ENCODE measurements around the gene C1QA. TPM values are rescaled to one million over a fixed set of nuclear protein-coding genes. Genes with fewer than 3 reads are reported as not detected.

The C1QA gene
- total and polyA plus RNA-seq, 2 of the 4 experiments (the other 2 are of a cell fraction), result not detected

DNA sequence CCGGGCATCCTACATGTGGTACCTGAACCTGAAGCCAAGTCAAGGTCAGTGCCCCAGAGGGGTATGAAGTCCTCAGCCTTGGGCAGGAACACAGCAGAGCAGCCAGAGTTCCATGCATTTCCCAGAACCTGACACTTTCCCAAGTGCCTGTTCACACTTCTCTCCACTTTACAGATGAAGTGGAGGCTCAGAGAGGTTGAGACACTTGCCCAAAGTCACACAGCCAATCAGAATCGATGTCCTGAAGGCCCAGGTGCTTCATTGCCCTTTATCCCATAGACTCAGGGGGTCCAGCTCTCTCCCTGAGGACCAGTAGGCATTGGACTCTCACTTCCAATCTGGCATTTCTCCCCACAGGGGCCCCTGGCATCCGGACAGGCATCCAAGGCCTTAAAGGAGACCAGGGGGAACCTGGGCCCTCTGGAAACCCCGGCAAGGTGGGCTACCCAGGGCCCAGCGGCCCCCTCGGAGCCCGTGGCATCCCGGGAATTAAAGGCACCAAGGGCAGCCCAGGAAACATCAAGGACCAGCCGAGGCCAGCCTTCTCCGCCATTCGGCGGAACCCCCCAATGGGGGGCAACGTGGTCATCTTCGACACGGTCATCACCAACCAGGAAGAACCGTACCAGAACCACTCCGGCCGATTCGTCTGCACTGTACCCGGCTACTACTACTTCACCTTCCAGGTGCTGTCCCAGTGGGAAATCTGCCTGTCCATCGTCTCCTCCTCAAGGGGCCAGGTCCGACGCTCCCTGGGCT lies 2.2 kb downstream of the C1QA start:
- no peak overlapping the region for H4K91ac ChIP-seq (ENCODE audit: insufficient read depth, low read depth, low read length)
- in situ Hi-C loops (cut with MboI; ENCODE audit: low sequenced_read_pairs), result no loop called here
- no peak overlapping the region for H2AK5ac ChIP-seq (ENCODE audit: low read depth, low read length)

More for the DNA sequence above, 2.2 kb downstream of the C1QA start:
- no peaks in the 10 kb centered on the region; the same call in 1 of the 2 replicates for H3K4me1 ChIP-seq (ENCODE audit: control insufficient read depth, insufficient read depth, low read length)
- TF ChIP-seq MXI1 (IDR thresholded peaks at IDR 0.05; ENCODE audit: borderline replicate concordance, low read depth, low read length) (no peak), POLR2A (IDR thresholded peaks at IDR 0.05; ENCODE audit: low read depth, low read length) (no peak), SMC3 (IDR thresholded peaks at IDR 0.05; ENCODE audit: low read depth, low read length) (no peak), RCOR1 (IDR thresholded peaks at IDR 0.05; ENCODE audit: insufficient replicate concordance, low read length) (no peak), CEBPB (IDR thresholded peaks at IDR 0.05; ENCODE audit: low read depth, low read length) (no peak), ELK1 (IDR thresholded peaks at IDR 0.05; ENCODE audit: borderline replicate concordance, low read depth, low read length) (no peak), CHD1 (IDR thresholded peaks at IDR 0.05; ENCODE audit: low read depth, low read length) (no peak)
- 83% methylated on average over 8 of the region's 23 CpGs; no CpG with 5 or more reads in 1 of the 2 experiments for WGBS, 2 experiments (ENCODE audit: extremely low coverage in 2 of 2, insufficient read length in 1 of 2)
- no peak overlapping the region for H2BK5ac ChIP-seq (ENCODE audit: low read depth, low read length, poor library complexity, severe bottlenecking)
- H3K23ac ChIP-seq (ENCODE audit: low read depth, low read length), result no peak overlapping the region
- intact Hi-C loops (cut with micrococcal nuclease) (no loop called here), dilution Hi-C loops (cut with HindIII; ENCODE audit: low sequenced_read_pairs, unreplicated experiment) (no loop called here)
- H3K9me1 ChIP-seq (ENCODE audit: insufficient read depth, low read length), result no peaks in the 10 kb centered on the region
- H3K18ac ChIP-seq (ENCODE audit: low read depth, low read length), result no peak overlapping the region
- H4K20me1 ChIP-seq (ENCODE audit: insufficient read depth, low read length), result peaks cover 5% of the 10 kb centered on the region; the same call in 1 of the 2 replicates
- H3K36me3 ChIP-seq (ENCODE audit: control insufficient read depth, insufficient read depth, low read length), result no peaks in the 10 kb centered on the region
- H3K4me2 ChIP-seq (ENCODE audit: low read depth, low read length), result no peak overlapping the region
- POLR2A ChIA-PET (ENCODE audit: unreplicated experiment), result no interaction called here
- H3K9ac ChIP-seq (ENCODE audit: low read depth, low read length), result no peak overlapping the region
- no peak overlapping the region for H3K27ac ChIP-seq (ENCODE audit: insufficient read depth, low read length)
- H2BK120ac ChIP-seq (ENCODE audit: low read depth, low read length), result no peak overlapping the region
- H3K4ac ChIP-seq (ENCODE audit: low read depth, low read length), result no peak overlapping the region
- no peak overlapping the region for H4K8ac ChIP-seq (ENCODE audit: low read depth in 2 of 2, low read length in 2 of 2)
- H4K5ac ChIP-seq (ENCODE audit: low read depth, low read length), result no peak overlapping the region
- H2AFZ ChIP-seq (replicated peaks; ENCODE audit: low read length, poor library complexity), result no peak overlapping the region
- no peak overlapping the region for H3K14ac ChIP-seq (replicated peaks; ENCODE audit: low read depth, low read length)
- no peak for ATAC-seq (ENCODE audit: low read depth)
- H2AK9ac ChIP-seq (replicated peaks; ENCODE audit: low read depth, low read length, poor library complexity), result no peak overlapping the region
- no peak overlapping the region for H3K56ac ChIP-seq (ENCODE audit: extremely low read depth, insufficient read depth, low read length)
- no peaks in the 10 kb centered on the region for H3K79me1 ChIP-seq (ENCODE audit: low read depth in 1 of 2, low read length in 2 of 2)
- peaks cover 43% of the 10 kb centered on the region for H3K27me3 ChIP-seq (ENCODE audit: control insufficient read depth, insufficient read depth, low read length)
- H3K9me3 ChIP-seq (ENCODE audit: control insufficient read depth, insufficient read depth, low read length), result peaks cover 3% of the 10 kb centered on the region; the same call in 1 of the 2 replicates
- no peak overlapping the region for H3K4me3 ChIP-seq (ENCODE audit: insufficient read depth, low read depth, low read length)
- CTCF ChIA-PET, result interaction anchor here (0.6 to 0.9 kb wide), 2 partner anchors 99 to 901 kb away, joined by 3 read pairs; no protein-coding TSS in a partner anchor
- no peak for DNase-seq
- H2BK20ac ChIP-seq (ENCODE audit: low read depth, low read length), result no peak overlapping the region
- BruUV-seq (replicated peaks), result no TSS peak
- H2BK15ac ChIP-seq (ENCODE audit: low read depth, low read length), result no peak overlapping the region

All from IMR-90 (cell line).